Panc1 (cell line): ENCODE results near the gene SH3TC2. TPM values are rescaled to one million over a fixed set of nuclear protein-coding genes. Genes with fewer than 3 reads are reported as not detected.
A peak's percentile ranks its signal among the peaks of the same experiment; 100 is the strongest.

Experiments used
- ATAC-seq: fragments of 200-7000 bp; cut with Tn5 transposase; 2 replicates; pipeline ENCODE4 v1.9.1; 2020; ENCODE audit warnings: mild to moderate bottlenecking, moderate library complexity
- BruUV-seq: library from RNA; stranded (reverse); fragments of 400-500 nt; replicated peaks from 2 replicates; lab custom pipeline; 2021; lab: Mats Ljungman, UMichigan
- CTCF ChIA-PET: fragments of 300-600 bp; sonication (Branson Sonifier 250); formaldehyde crosslinking; loops from one replicate; lab custom pipeline; 2022; ENCODE audit warnings: antibody characterized with exemption; lab: Charles Lee
- POLR2A ChIA-PET: fragments of 300-600 bp; sonication (Branson Sonifier 250); formaldehyde crosslinking; loops from one replicate; lab custom pipeline; 2022; ENCODE audit warnings: antibody characterized with exemption; lab: Charles Lee
- DNase-seq: peaks from one replicate; pipeline ENCODE4 v3.0.0-alpha.2; 2010; ENCODE audit warnings: low read depth, low spot score
- H3K27ac ChIP-seq: 2 replicates; pipeline ENCODE4 v1.5.1; 2011; ENCODE audit warnings: mild to moderate bottlenecking, low read length, inconsistent platforms
- H3K27me3 ChIP-seq: fragments of 200-500 bp; sonication (Bioruptor generic); 2 replicates; pipeline ENCODE4 v1.6.0; 2014; ENCODE audit warnings: low read length, inconsistent platforms; ENCODE audit not compliant: control insufficient read depth, insufficient read depth
- H3K36me3 ChIP-seq: fragments of 200-500 bp; sonication (Bioruptor generic); 2 replicates; pipeline ENCODE4 v1.5.1; 2014; ENCODE audit warnings: inconsistent platforms, mild to moderate bottlenecking, low read length, moderate library complexity; ENCODE audit not compliant: control insufficient read depth, insufficient read depth
- H3K4me1 ChIP-seq: 2 replicates; pipeline ENCODE4 v1.5.1; 2011; ENCODE audit warnings: inconsistent platforms, mild to moderate bottlenecking, low read length, moderate library complexity; ENCODE audit not compliant: control insufficient read depth, insufficient read depth
- H3K4me3 ChIP-seq, 2 experiments: 2 replicates each; pipeline ENCODE4 v1.5.1; 2011 to 2012; ENCODE audit warnings: low read depth in 2 of 2, low read length in 2 of 2, mild to moderate bottlenecking in 2 of 2, inconsistent platforms in 1 of 2, moderate library complexity in 1 of 2
- H3K9me3 ChIP-seq: fragments of 200-500 bp; sonication (Bioruptor generic); 2 replicates; pipeline ENCODE4 v1.5.1; 2014; ENCODE audit warnings: low read depth, mild to moderate bottlenecking, inconsistent platforms, low read length, moderate library complexity; ENCODE audit not compliant: control insufficient read depth, insufficient read depth
- CTCF ChIP-seq: fragments of 450-650 bp; IDR thresholded peaks from 2 replicates; pipeline ENCODE4 v1.5.1; 2017; ENCODE audit warnings: mild to moderate bottlenecking
- POLR2AphosphoS5 ChIP-seq: IDR thresholded peaks from 2 replicates; pipeline ENCODE4 v1.6.1; 2012; ENCODE audit warnings: mild to moderate bottlenecking, low read depth, low read length, moderate library complexity
- REST ChIP-seq, 2 experiments: IDR thresholded peaks; 2 replicates each; pipeline ENCODE4 v1.6.1; 2011 to 2012; ENCODE audit warnings: low read depth in 2 of 2, control low read depth in 1 of 2, low read length in 1 of 2, mild to moderate bottlenecking in 1 of 2, moderate library complexity in 1 of 2; ENCODE audit not compliant: insufficient read depth in 1 of 2
- SIN3A ChIP-seq: IDR thresholded peaks from 2 replicates; pipeline ENCODE4 v1.6.1; 2012; ENCODE audit warnings: low read depth, mild to moderate bottlenecking, low read length, moderate library complexity, borderline replicate concordance; ENCODE audit not compliant: insufficient read depth
- TCF7L2 ChIP-seq: IDR thresholded peaks from 2 replicates; pipeline ENCODE4 v1.6.1; 2011; ENCODE audit warnings: mild to moderate bottlenecking, low read depth, low read length, inconsistent platforms
- in situ Hi-C: cut with HindIII; loops from 2 replicates; pipeline ENCODE4 v1.10.0; 2016; ENCODE audit warnings: low sequenced_read_pairs, low pct_unique_long_range_greater_than_20kb
- intact Hi-C: fragments of 100-400 bp; cut with micrococcal nuclease; formaldehyde crosslinking; loops from one replicate; pipeline ENCODE4 v1.10.0; 2022; ENCODE audit not compliant: unreplicated experiment
- total RNA-seq: library from RNA; stranded (reverse); gene quantifications from one replicate; pipeline ENCODE4 v1.2.1, GENCODE V29; 2021; ENCODE audit not compliant: unreplicated experiment

Gene SH3TC2
- total RNA-seq, 1 experiment from 2014 or later: 0.33 TPM

- Histone ChIP-seq H3K36me3 (no peaks in the 10 kb centered on the region), H3K4me1 (no peaks in the 10 kb centered on the region), H3K9me3 (no peaks in the 10 kb centered on the region), H3K27ac (no peak overlapping the region), H3K27me3 (no peaks in the 10 kb centered on the region), H3K4me3 (no peak overlapping the region)
- in situ Hi-C loops (no loop called here), intact Hi-C loops (no loop called here)
- POLR2A ChIA-PET: no interaction called here
- DNase-seq: no peak
- ATAC-seq: peak; percentile 46
- no peak for TF ChIP-seq TCF7L2
- no peak for TF ChIP-seq POLR2AphosphoS5
- no peak for TF ChIP-seq SIN3A
- TF ChIP-seq REST (IDR thresholded peaks at IDR 0.05; ENCODE audit: insufficient read depth in 1 of 2, low read depth in 2 of 2, low read length in 1 of 2): no peak
- TF ChIP-seq CTCF: peak; percentile 86
- BruUV-seq: no TSS peak
- CTCF ChIA-PET: interaction anchor here (0.5 to 1.1 kb wide), 4 partner anchors 15 to 460 kb away, joined by 3 to 5 read pairs (median 3); no protein-coding TSS in a partner anchor
Measured at GRCh38 chr5:148957591-148958202, 105.2 kb downstream of the SH3TC2 start.

- no peaks in the 10 kb centered on the region for H3K36me3 ChIP-seq
- H3K27ac ChIP-seq: no peak overlapping the region
- in situ Hi-C loops (no loop called here), intact Hi-C loops (no loop called here)
- no peaks in the 10 kb centered on the region for H3K4me1 ChIP-seq
- ChIA-PET CTCF (interaction anchor here (0.5 to 1.1 kb wide), 2 partner anchors 16 to 459 kb away, joined by 3 read pairs; no protein-coding TSS in a partner anchor), POLR2A (no interaction called here)
- no peak overlapping the region for H3K4me3 ChIP-seq
- H3K27me3 ChIP-seq: no peaks in the 10 kb centered on the region
- BruUV-seq: no TSS peak
- TF ChIP-seq TCF7L2 (no peak), CTCF (no peak), SIN3A (no peak), POLR2AphosphoS5 (no peak), REST (IDR thresholded peaks at IDR 0.05; ENCODE audit: insufficient read depth in 1 of 2, low read depth in 2 of 2, low read length in 1 of 2) (no peak)
- no peak for ATAC-seq
- no peak for DNase-seq
- no peaks in the 10 kb centered on the region for H3K9me3 ChIP-seq
Measured at GRCh38 chr5:148956477-148957385, 106.1 kb downstream of the SH3TC2 start.
